Gastroesophageal sphincter (tissue), 3 donors: ENCODE measurements around the gene CCDC54.

Source experiments
- CTCF ChIP-seq, 4 experiments: fragments of 200-600 bp in 2 of 4; fragments of 450-650 bp in 2 of 4; sonication (generic) in 1 of 4; IDR thresholded peaks; one replicate each; pipeline ENCODE4 v1.5.1; 2017 to 2019; ENCODE audit warnings: antibody characterized with exemption in 4 of 4, mild to moderate bottlenecking in 2 of 4, moderate library complexity in 2 of 4
- EP300 ChIP-seq: sonication (generic); formaldehyde crosslinking; IDR thresholded peaks from one replicate; pipeline ENCODE4 v1.6.1; 2017; ENCODE audit warnings: antibody characterized with exemption, mild to moderate bottlenecking
- POLR2A ChIP-seq, 2 donors: fragments of 450-650 bp; IDR thresholded peaks; one replicate each; pipeline ENCODE4 v1.6.1; 2017; ENCODE audit warnings: antibody characterized with exemption in 2 of 2, mild to moderate bottlenecking in 2 of 2, moderate library complexity in 1 of 2
- POLR2AphosphoS5 ChIP-seq: sonication (generic); formaldehyde crosslinking; IDR thresholded peaks from one replicate; pipeline ENCODE4 v1.6.1; 2017; ENCODE audit warnings: antibody characterized with exemption

GRCh38 chr3:107387555-107387954, 10.3 kb downstream of the CCDC54 start:
- TF ChIP-seq POLR2A (IDR thresholded peaks at IDR 0.05), result no peak
- no peak for TF ChIP-seq CTCF (IDR thresholded peaks at IDR 0.05)
- no peak for TF ChIP-seq EP300
- TF ChIP-seq POLR2AphosphoS5, result no peak
